CD4-positive, alpha-beta T cell treated with Interleukin-6 at 100 ng/mL for 8 hours (primary cell): ENCODE data around the gene IL13RA2.

Experiments used
- DNase-seq: peaks from one replicate; pipeline ENCODE4 v3.0.0-alpha.2; 2020; ENCODE audit warnings: mixed read lengths, low spot score

IL13RA2 gene, protein sequence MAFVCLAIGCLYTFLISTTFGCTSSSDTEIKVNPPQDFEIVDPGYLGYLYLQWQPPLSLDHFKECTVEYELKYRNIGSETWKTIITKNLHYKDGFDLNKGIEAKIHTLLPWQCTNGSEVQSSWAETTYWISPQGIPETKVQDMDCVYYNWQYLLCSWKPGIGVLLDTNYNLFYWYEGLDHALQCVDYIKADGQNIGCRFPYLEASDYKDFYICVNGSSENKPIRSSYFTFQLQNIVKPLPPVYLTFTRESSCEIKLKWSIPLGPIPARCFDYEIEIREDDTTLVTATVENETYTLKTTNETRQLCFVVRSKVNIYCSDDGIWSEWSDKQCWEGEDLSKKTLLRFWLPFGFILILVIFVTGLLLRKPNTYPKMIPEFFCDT

DNA sequence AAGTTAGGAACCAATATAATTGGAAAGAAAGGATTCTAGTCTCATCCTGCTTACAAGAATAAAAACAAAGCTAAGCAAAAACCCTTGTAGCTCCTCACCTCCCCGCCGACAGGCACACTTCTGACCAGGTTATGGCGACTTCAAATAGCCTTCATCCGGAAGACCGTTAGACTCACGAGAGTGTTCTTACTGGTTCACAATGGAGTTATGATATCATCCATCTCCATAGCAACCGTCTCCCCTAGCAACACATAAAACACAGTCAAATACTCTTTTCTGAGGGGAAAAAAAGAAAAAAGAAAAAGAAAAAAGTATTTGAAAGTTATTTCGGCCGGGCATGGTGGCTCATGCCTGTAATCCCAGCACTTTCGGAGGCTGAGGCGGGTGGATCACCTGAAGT is at the start of gene IL13RA2:
Gene IL13RA2, minus strand, starts transcription at position 162 of the 400 bp plus-strand sequence. CDS start 347 bp downstream, outside the sequence.
- DNase-seq, result no peak

DNA sequence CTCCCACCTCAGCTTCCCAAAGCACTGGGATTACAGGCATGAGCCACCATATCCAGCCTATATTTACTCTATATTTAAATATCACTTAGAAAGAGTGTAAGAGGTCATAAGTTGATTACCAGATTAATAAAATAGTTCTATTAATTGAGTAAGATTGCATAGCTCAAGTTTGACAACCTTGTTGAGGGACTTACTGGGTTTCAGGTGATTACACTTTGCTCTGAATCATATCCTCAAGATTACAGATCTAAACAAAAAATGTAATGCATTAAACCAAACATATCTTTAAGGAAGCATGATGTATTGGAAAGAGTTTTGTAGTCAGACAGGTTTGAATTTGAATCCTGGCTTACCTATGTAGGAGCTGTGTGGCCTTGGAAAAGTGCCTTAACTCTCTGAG is 47.9 kb upstream of the IL13RA2 start:
- no peak for DNase-seq

DNA sequence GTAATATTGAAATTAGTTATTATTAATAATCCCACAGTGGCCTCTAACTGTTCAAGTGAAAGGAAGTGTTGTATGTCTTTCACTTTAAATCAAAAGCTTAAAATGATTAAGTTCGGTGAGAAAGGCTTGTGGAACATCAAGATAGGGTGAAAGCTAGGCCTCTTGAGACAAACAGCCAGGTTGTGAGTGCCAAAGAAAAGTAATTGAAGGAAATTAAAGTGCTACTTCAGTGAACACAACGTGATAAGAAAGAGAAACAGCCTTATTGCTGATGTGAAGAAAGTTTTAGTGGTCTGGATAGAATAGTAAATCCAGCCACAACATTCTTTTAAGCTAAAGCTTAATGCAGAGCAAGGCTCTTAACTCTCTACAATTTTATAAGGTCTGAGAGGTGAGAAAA is 42.6 kb upstream of the IL13RA2 start:
- no peak for DNase-seq

DNA sequence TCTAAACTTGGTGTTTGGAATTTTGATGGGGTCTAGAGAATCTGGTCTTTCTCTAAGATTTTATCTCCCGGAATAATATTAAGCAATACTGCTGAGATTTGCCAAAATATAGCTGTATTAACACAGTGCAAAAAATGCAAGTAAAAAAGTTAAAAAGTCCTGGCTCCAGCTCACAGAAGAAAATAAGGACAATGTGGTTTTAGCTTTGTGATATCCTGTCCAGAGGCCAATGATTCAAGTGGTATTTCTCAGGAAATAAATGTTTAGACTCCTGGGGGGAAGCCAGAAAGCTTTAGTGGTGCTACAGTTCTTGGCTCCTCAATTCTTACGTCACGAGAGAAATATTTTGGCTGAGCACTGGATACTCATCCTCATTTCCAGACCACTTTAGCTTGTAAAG is 40.9 kb upstream of the IL13RA2 start:
- no peak for DNase-seq

DNA sequence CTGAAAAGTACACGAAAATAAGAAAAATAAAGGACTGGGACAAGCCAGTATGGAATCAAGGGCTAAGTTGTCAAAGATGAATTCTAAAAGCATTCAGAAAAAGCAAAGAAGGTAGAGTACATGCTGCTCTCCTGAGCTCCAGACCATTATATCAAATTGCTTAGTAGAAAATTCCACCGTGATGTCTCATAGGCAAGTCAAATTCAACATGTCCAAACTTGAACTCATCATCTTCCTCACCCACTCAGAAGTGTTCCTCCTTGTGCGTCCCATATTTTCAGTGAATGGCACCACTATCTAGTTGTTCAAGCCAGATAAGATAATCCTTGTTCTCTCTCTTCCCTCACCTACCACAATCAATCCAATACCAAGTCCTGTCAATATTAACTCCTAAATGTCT is 37.5 kb upstream of the IL13RA2 start:
- DNase-seq, result no peak

DNA sequence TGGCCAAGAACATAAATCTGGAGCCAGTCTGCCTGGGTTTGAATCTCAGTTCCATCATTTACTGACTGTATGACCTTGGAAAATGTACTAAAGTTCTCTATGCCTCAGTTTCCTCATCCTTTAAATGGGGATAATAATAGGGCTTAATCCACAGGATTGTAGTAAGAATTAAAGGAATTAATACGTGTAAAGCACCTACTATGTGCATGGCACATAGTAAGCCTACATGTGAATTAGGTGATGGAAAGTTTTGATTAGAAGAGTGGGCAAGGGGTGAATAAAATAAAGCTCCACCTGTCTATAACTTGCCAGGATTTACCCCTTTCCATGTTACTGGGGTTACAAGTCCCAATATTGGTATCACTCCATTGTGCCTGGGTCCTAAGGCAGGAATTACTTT is 35.8 kb upstream of the IL13RA2 start:
- DNase-seq, result no peak

DNA sequence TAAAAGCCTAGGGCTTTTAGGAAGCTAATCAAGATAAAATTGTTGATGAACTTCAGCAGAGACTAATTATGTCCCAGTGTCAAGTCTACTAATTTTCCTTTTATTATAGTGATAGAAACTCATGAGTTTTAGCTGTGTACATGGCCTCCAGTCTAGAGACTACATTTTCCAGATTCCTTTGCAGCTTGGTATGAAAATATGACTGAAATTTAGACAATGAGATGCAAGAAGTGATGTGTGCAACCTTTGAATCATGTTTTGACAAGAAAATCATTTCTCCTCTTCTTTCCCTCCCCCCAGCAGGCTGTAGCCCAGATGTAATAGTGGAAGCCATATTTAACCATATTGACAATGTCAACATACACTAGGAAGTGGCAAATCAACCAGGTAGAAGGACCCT is 30.3 kb upstream of the IL13RA2 start:
- DNase-seq, result no peak

DNA sequence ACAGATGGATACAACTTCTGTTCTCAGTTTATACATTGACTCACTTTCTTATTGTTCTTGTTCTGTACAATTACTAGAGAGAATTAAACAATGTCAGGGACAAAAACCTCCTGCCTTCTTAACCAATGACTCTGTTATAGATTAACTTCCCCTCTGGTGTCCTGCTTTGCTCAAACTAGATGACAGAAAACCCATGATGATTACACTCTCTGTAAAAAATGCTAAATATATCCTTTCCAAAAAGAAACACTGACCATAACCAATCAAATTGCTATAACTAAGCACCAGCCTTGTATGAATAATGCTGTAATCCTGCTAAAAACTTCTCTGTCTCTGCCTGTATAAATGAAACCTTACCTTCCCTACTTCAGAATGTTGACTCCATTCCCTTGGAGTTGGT is 29.8 kb upstream of the IL13RA2 start:
- DNase-seq, result no peak

DNA sequence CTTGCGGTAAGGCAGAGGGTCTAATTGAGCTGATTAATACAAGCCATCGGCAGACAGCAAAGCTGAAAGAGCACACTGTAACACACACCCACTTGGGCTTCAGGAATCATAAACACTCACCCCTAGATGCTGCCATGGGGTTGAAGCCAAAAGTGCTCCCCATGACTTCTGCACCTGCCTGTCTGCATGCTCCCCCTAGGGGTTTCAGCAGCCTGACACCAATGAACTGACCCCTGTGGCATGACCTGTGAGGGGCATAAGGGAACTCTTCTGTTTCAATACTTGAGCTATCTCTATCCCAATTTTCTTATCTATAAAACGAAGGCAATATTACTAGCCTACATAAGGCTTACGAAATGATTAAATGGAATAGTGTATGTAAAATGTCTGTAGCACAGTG is 23.0 kb upstream of the IL13RA2 start:
- DNase-seq, result no peak

DNA sequence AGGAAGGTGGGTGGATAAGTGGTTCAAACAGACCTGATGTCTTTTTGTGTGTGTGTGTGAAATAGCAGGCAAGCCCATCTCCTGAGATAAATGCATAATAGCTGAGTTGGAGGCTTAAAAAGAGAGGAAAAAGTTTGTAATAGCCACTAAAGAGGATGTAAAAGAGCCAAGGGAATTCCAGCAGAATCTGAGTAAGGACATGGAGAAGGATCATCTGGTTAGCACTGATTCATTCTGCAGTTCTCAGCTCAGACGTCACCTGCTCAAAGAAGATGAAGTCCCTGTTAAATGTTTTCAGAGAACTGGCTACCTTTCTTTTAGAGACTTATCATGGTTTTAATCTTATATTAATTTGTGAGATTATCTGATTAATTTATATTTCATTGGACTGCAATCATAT is 21.0 kb upstream of the IL13RA2 start:
- no peak for DNase-seq

DNA sequence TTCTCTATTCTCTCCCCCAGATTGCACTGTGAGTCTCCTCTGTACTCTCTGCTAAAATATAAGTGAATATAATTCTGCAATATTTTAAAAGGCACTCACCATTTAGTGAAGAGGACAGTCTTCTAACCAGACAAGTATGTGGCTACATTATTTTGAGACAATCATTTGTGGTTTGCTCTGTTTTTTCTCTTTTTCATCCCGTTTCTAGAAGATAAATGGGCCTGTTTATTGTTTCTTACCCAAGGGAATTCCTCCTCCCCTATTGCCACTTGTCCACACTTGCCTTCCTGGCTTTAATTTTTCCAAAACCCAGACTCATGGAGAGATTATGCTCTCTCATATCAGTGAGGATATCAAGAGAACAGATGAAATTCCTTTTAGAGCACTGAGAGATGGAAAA is 18.6 kb upstream of the IL13RA2 start:
- no peak for DNase-seq

DNA sequence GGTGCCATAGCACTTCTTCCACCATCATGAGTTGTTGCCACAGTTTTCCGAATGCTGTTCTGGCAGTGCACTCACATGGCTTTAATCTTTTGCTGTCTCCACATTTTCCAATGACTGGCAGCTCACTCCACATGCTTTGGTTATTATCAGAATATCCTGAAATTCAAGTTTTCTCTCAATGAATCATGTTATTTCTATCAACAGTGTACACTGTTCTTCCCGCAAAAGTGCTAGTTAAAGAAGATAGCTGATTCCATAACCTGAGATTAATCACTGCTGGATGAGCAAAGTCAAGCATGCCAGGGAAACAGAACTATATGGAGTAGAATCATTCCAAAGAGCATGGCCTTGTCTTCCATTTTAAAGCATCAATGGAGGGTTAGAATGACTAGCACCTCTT is 14.6 kb upstream of the IL13RA2 start:
- no peak for DNase-seq

DNA sequence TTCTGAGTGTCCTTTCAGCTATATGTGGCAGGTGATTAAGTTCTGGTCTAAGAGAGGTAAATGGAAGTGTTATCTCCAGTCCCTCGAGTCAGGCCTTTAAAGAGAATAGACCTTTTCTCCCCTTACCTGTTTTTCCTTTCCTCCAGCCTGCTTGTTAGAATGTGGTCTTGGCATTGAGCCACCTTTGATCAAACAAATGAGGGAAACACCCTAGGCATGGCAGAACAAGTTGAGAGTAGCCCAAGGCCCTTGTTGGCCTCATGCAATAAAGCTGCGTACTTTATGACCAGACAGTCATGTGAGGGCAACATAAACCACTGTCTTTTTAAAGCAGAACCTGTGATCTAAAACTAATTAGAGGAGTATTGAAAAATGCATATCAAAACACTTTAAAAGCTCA is 13.2 kb upstream of the IL13RA2 start:
- no peak for DNase-seq

DNA sequence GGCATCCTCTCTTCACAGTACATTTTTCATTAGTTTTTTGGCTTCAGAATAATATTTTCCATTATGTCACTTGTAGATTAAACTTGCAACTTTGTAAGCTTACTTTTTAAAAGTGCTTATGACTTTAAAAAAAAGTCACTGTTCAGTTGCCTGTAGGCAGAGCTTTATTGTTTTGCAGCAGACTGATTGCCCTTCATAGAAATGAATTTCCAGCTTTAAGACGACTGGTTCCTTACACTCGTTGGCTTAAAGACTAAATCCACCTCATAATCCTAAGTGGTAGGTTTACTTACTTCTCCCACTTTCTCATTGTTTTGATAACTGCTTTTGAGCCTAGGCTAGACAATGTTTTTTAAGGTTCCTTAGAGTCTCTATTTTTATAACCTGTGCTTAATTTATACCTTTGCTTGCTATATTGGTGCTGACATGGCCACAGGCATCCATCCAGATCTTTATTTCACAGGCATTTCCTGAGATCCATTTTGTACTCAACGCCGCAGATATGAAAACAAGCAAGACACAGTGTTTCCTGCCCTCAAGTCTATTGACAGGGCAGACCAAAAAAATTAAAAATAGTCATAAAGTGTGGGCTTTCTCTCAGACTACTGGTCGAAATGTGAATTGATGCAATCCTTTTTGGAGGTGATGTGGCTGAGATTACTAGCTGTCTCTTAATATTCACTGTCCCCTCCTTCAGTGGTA is 12.6 kb upstream of the IL13RA2 start:
- DNase-seq, result no peak

DNA sequence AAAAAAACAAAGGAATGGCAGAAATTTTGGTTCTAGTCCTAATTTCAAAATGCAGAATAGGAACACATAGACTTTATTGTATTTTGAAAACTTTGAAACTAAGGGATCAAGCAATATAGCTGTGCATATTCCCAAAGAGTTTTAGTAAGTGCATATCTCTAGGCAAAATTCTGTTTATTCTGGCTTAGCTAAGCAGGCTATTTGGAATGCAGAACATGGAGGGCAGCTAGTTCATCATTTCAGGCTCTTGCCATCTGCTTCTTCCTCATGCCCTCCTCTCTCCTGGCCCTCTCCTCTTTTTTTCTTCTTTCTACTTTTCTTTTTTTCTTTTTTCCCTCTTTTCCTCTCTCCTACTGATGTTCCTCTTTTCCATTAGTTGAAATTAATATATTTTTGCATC is 12.0 kb upstream of the IL13RA2 start:
- DNase-seq, result no peak

DNA sequence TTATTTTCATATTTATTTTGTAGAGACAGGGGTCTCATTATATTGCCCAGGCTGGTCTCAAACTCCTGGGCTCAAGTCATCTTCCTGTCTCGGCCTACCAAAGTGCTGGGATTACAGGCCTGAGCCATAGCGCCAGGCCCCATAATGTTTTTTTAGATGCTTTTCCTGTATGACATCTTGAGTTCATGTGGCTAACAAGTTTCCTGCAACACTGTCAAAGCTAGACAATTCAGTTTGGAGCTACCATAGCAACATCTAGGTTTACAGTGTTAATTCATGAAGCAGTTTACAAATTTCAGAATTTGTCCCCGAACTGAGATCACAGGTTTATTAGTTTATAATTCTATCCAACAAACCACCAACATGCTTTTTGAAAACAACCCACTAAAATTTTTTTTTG is 6.4 kb upstream of the IL13RA2 start:
- no peak for DNase-seq

DNA sequence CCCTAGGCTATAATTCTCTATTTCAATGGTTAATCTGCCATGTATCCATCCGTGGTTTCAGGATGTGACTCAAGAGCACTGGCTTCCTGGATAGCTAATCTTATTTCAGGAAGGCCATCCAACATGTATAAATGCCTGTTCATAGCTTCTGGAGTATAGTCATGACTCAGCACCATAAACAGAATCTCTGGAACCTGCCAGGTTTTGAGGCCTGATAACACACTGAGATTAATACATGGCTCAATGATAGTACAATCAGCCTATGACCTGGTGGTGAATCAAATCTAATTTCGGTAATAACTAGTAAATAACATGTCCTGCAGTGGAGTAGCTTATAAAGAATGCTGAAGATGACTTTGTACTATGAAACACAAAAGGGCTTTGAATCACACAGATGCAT is 5.7 kb upstream of the IL13RA2 start:
- DNase-seq, result no peak

DNA sequence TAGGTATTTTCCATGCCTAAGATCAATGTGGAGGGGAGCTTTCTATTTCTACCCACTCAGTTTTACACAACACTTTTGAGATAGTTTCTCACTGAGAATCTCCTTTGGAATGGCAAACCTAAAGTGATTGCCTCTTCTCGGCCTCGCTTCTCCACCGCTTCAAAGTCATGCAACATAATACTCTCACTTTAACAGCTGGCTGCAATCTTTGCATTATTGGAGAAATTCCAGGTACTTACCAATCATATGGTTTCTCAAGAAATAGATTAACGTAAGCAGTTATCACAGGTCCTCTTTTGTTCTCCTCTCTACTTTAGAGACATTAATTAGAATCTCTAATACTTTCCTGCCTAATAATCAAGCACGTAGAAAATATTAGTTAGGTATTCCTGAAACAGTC is 3.7 kb upstream of the IL13RA2 start:
- DNase-seq, result no peak

DNA sequence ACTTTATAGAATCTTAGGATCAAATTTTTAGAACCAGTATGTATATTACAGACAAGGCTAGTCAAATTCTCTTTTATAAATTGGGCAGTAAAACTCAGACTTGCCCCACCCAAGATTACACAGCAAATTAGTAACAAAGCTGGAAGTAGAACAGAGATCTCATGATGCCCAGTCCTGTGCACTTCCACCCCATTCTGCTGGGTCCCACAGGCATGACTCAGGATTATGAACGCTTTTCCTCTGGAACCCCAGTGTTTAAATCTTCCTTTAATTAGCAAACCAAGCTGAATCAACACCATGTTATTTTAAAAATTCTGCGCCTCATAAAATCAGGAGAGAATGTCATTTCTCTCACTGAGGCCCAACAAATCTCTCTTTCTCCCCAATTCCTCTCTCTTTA is 1.5 kb upstream of the IL13RA2 start:
- no peak for DNase-seq

DNA sequence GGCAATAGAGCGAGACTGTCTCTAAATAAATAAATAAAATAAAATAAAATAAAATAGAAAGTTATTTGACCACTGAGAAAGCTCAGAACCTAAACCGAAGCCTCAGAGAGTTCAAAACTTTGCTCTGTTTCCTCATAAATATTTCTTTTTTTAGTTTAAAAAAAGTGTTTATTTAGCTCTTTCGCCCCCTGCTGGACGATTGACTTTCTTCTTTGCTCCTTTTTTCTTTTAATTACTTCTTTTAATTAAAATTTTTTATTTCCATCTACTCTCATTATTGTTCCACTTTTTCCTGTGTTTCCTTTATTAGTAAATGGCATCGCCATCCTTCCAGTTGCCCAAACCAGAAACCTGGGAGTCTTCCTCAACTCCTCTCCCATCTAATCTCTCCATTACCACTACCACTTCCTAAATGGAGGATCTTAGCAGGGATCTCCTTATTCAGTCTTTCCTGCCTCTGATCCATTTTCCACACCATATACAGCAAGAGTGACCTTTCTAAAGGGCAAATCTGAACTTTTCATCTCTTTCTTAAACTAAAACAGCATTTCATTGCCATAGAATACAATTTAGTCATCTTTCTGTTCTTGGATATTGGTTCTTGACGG is 728 bp upstream of the IL13RA2 start:
- DNase-seq, result no peak

DNA sequence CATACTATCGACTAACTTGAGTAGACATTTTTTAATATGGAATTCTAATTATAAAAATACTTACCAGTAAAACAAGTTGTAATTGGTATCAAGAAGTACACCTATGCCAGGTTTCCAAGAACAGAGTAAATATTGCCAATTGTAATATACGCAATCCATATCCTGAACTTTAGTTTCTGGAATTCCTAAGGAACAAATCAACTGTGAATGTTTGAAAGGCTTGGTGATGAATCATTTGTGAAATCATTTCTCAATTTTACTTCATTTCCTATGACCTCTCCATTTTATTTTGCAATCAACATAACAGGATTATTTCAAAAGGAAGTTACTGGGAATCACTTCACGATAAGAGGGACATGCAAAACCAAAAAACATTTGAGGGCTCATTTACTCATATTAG is 3.7 kb downstream of the IL13RA2 start:
- DNase-seq, result no peak

DNA sequence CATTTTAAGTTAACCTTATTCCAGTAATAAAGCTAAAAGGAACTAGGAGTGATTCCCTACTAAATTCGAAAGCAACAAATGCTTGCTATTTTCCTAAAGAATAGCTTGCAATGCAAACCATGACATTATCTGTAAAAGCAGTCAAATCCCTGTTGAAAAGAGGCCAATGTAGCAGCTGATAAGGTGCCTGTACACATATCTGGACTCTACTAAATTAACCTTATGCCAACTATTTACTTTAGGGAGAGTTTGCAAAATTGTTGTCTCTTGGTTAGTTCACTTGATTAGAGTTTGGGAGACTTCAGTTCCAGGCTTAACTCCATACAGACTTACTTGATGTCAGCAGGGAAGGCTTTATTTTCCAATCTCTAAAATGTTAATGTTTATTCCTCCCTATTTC is 6.0 kb downstream of the IL13RA2 start:
- DNase-seq, result no peak

DNA sequence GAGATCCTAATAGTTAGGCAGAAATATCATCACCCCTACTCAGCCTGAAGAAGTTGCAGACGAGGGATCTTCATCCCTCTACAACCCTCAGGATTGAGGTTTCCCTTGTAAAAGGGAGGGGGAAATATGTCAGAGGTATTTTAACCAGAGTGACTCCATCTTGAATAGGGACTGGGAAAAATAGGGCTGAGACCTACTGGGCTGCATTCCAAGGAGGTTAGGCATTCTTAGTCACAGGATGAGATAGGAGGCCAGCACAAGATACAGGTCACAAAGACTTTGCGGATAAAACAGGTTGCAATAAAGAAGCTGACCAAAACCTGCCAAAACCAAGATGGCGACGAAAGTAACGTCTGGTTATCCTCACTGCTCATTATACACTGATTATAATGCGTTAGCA is 17.5 kb downstream of the IL13RA2 start:
- DNase-seq, result no peak
